ENCODE measurements around the gene UHMK1.

Gene UHMK1

DNA sequence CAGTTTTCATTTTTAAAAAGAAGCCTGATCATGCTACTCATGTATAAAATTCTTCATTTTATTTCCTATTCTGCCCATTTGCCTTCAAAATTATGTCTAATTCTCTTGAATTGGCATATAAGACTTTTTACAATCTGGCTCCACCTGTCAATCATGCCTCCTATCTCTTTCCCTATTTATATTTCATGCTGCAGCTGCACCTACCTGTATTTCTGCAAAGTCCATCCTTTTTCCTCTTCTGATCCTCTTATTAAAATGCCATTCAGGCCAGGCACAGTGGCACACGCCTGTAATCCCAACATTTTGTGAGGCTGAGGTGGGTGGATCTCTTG, 33.3 kb downstream of the UHMK1 start:
- DNase-seq, result no peak

DNA sequence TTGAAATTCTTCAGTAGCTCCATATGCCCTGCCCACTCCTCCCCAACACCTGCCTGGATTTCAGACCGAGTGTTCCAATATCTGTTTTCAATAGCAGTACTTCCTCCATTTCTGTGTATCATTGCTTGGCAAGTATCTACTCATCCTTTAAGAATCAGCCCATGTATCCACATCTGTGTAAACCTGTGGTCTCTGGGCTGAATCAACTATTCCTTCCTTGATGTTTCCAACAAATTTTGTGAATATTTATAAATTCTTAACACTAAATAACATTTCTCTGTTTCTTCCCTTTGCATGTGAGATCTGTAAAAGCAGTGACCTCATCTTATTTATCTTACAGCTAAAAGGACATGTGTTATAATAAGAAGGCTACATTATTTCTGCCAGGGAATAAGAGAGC, 37.9 kb downstream of the UHMK1 start:
- no peak for DNase-seq

GRCh38 chr1:162536511-162536910, 38.9 kb downstream of the UHMK1 start:
- DNase-seq, result no peak

- DNase-seq, result no peak
Observed at GRCh38 chr1:162537216-162537615, 39.6 kb downstream of the UHMK1 start.

- no peak for DNase-seq
Observed at GRCh38 chr1:162538815-162539431, 41.3 kb downstream of the UHMK1 start.

GRCh38 chr1:162541619-162542141, 44.1 kb downstream of the UHMK1 start:
- no peak for DNase-seq

DNA sequence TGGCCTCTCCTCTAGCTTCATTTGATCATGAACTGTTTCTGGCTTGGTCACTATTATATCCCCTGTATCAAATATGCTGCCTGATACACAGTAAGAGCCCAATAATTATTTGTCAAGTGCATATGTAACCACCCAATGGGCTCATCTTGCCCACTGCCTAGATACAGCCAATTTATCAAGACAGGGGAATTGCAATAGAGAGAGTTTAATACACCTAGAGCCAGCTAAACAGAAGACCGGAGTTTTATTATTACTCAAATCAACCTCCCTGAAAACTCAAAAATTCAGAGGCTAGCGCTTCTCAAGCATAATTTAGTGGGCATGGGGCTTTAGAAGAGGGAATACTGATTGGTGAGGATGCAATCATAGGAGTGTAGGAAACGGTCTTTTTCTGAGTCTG, 45.6 kb downstream of the UHMK1 start:
- no peak for DNase-seq

- DNase-seq, result no peak
Observed at GRCh38 chr1:162548170-162548569, 50.6 kb downstream of the UHMK1 start.

- DNase-seq, result no peak
Observed at GRCh38 chr1:162549001-162549400, 51.4 kb downstream of the UHMK1 start.

DNA sequence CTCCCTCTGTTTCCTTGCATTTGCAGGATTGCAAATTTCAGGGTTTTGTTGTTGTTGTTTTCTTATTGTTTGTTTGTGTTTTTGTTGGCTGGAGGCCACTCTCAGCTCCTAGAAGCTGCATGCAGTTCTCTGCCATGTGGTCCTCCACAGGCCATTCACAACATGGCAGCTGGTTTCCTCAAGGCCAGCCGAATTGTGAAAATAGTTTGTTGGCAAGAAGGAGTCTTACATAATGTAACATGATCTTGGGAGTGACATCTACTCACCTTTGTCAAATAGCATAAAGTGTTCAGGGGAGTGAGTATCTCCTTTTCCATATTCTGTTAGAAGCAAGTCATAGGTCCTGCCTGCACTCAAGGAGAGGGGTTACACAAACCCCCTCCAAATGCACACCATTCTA, 53.3 kb downstream of the UHMK1 start:
- no peak for DNase-seq

- no peak for DNase-seq
Observed at GRCh38 chr1:162551969-162552683, 54.5 kb downstream of the UHMK1 start.

- DNase-seq, result no peak
Observed at GRCh38 chr1:162552684-162553252, 55.1 kb downstream of the UHMK1 start.

DNA sequence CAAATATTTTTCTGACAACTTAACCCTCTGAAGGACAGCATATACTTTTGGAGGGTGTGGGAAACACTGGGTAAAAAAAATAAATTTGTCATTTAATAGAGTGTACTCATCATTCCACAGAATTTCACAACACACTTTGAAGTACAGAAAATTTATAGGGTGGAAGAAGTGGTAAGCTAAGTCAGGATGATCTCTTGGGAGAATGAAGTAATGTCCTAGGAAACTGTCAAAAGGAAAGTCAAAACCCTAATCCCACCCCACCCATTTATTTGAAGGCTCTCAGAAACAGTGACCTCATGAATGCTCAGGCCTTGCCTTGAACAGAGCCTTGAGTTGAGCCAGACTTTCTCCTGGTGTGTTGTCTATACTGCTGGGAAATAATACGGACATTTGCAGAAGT, 56.6 kb downstream of the UHMK1 start:
- no peak for DNase-seq

DNA sequence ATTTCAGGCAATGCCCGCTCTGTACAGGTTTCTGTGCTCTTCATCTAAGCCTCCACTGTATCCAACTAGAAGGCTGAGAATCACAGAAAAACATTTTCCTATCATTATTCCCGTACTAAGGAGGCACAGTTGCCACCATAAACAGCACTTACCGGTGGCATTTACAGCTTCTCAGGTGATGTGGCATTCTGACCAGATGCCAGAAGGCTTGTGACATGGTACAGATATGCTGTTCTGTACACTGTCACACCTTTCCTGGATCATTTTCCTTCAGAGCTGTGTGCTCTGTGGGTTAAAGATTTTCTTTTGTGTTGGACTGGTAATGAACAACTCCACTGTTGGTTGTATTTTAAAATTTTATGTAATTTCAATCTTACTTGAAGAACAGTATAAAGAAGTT, 59.9 kb downstream of the UHMK1 start:
- DNase-seq, result no peak

DNA sequence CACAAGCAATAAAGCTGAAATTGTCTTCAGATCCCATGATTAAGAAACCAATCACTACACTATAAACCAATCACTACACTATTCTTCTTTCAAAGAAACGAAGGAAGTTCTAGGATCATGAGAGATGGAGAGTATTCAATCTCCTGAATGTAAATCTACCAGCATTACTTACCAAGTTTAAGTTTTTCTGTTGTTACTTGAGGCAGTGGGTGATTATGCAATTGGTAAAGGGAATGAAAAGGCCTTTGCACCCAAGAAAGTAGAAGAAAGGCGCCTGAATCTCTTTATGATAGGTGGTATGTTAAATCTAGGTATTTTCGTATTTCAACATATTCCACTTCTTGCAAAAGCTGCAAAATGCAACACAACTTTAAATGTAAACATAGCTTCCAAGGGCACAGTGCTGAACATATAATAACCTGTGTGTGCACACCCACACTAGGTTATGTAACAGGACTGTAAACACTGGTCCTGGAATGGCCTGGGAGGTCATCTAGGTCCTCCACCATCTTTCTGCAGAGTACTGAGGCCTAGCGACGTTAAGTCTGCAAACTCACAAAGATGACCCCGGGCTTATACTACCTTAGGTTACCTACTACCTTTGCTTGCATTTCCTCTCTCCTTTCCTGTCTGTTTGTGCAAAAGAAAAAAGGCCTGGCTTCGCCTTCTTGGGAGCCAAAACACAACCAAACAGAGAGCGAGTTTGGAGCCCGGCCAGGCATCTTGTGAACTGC, 62.9 kb downstream of the UHMK1 start:
- no peak for DNase-seq

DNA sequence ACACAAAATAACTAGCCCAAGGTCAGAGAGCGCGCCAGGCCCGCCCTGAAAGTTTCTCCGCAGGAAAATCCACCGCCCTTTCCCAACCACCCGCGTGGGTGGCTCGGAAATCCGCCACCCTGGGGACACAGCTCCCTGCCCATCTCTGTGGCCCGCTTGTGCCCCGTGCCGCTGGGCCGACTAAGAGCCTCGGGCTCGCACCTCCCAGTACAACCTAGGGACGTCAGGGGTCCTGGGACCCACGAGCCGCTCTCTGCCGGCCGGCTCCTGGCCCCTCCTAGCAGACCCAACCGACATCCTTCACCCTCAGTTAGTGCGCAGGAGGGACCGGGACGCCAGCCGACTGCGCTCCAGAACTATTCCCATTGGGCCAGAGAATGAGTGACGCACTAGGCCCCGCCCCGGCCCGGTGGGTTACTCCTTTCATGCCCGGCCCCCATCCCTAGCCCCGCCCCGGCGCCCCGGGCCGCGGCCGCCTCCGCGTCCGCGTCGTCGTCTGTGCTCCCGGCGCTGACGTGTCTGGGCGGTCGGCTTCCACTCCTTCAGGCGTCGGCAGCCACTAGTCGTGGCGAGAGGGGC, 63.5 kb downstream of the UHMK1 start:
- DNase-seq, result peak; percentile 93

DNA sequence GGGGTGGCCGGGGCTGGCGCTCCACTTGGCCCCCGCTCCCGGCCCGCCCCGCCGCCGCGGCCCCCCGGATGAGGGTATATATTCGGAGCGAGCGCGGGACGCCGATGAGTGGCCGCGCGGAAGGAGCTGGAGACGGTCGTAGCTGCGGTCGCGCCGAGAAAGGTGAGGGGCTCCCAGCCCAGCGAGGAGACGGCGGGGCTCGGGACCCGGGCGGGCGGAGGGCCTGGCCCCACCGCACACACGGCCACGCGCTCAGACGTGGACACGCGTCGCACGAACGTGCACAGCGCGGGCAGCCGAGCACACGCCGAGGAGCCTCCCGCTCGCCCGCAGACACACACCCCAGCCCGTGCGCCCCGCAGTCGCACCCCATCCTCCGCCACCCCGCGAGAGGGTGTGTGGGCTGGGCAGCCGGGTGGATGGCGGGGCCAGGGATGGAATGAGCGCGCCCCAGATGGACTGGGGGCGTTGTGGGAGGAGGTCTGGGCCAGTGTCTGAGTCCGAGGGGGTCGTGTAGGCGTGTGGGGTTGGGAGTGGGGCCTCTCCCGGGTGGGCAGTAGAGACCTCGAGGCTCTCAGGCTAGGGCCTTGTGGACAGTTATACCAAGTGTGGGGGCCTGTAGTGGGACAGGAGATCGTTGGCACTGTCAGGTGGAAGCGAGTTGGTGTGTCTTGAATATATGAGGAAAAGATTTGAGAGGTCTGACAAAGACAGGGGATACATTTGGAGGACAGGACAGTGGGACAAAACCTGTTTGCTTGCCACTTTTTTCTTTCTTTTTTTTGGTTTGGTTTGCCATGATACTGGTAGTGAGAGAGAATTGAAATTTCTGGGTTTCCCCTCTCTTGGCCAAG, 64.2 kb downstream of the UHMK1 start, which contains the start of gene UAP1:
TSS of gene UAP1 (plus strand) at position 107 of the 854 bp plus-strand sequence. CDS start 4,347 bp downstream, outside the sequence.
- DNase-seq, result no peak

DNA sequence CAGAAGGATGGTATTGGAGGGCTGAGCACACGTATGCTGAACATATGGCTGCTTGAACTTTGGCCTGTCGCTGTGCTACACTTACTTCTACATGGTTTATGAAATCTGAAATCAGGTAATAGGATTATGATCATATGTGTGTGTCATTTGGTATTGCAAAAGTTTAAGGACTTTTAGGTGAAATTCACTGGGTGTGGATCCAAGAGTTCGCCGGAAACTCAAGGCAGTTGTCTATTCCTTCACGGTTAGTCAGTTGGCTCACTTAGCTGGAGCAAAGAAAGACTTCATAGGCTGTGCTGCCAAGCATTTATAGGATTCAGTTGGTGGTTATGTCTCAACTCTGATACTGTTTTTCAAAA, 64.8 kb downstream of the UHMK1 start:
- no peak for DNase-seq

DNA sequence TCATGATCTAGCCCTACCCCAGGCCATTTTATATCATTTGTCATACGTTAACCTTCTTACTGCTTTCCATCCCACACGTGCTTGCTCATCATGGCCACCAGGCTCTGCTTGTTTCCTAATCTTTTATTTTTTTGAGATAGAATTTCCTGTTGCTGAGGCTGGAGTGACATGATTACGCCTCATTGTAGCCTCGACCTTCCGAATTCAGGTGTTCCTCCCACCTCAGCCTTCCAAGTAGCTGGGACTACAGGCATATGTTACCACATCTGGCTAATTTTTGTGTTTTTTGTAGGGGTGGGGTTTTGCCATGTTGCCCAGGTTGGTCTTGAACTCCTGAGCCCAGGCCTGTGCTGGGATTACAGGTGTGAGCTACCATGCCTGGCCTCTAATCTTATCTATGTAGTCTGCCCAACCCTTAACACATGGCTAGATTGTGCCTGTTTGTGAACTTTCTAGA, 67.2 kb downstream of the UHMK1 start:
- no peak for DNase-seq

DNA sequence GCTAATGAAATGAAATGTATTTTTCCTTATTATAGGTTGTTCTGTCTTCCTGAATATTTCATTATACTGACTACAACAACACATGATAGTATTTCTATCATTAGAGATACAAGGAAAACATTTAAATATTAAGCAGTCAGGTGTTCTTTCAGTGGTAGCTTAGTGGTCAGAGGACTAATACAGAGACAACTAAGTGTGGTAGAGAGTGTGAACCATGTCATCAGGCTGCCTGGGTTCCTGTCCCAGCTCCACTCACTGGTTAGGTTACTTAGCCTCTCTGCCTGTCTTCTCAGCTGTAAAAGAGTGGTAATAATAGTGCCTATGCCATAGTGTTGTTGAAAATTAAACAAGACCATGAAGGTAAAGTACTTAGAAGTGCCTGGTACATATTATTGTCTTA, 67.8 kb downstream of the UHMK1 start:
- DNase-seq, result no peak

- DNase-seq, result no peak
Observed at GRCh38 chr1:162566870-162567269, 69.3 kb downstream of the UHMK1 start.

DNA sequence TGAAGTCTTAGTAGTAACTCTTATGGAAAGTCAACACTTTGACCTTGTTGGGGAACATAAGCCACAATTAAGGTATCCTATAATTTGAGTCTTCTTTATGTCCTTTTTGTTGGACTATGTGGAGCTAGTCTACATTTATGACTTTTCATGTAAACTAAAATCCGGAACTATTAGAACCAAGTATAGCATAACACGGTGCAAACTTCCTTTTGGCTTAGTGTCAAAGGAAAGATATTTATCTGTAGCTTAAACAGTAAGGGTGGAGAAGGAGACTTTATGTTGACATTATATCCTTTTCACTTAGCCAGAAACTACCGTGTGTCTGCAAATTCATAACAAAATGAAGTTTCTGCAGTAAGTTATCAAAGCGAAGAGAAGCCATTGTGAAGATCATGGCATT, 71.2 kb downstream of the UHMK1 start:
- DNase-seq, result no peak

Data from COR-L47 (cell line).